CD14-positive monocyte (primary cell): Measurements from ENCODE around the gene RARS2. TPM values are rescaled to one million over a fixed set of nuclear protein-coding genes. Genes with fewer than 3 reads are reported as not detected.

ENCODE experiments used
- DNase-seq, 3 donors: peaks; one replicate each; pipeline ENCODE4 v3.0.0-alpha.2; 2011 to 2022
- H2AFZ ChIP-seq: 2 replicates; pipeline ENCODE4 v1.6.0; 2012; ENCODE audit warnings: mild to moderate bottlenecking, low read depth, low read length, inconsistent platforms; ENCODE audit not compliant: insufficient read depth, poor library complexity, severe bottlenecking
- H3K27ac ChIP-seq, 2 donors: 1 replicate in 1 of 2; 2 replicates in 1 of 2; pipeline ENCODE4 v1.5.1; 2012 to 2013; ENCODE audit warnings: low read length in 2 of 2, control low read depth in 1 of 2, inconsistent platforms in 1 of 2, low read depth in 1 of 2, mild to moderate bottlenecking in 1 of 2
- H3K27me3 ChIP-seq, 2 donors: one replicate each; pipeline versions ENCODE4 v1.6.0 to v1.6.1; 2011 to 2013; ENCODE audit warnings: low read length in 2 of 2; ENCODE audit not compliant: control insufficient read depth in 2 of 2, insufficient read depth in 2 of 2
- H3K36me3 ChIP-seq, 2 donors: replicated peaks in 1 of 2; 1 replicate in 1 of 2; 2 replicates in 1 of 2; pipeline versions ENCODE4 v1.5.1 to v1.6.1; 2012 to 2013; ENCODE audit warnings: low read length in 2 of 2, control low read depth in 1 of 2, inconsistent platforms in 1 of 2, mild to moderate bottlenecking in 1 of 2; ENCODE audit not compliant: insufficient read depth in 2 of 2, control insufficient read depth in 1 of 2
- H3K4me1 ChIP-seq, 2 donors: 1 replicate in 1 of 2; 2 replicates in 1 of 2; pipeline versions ENCODE4 v1.5.1 to v1.6.1; 2012 to 2013; ENCODE audit warnings: low read length in 2 of 2, control low read depth in 1 of 2, inconsistent platforms in 1 of 2, mild to moderate bottlenecking in 1 of 2, moderate library complexity in 1 of 2; ENCODE audit not compliant: insufficient read depth in 2 of 2, control insufficient read depth in 1 of 2
- H3K4me2 ChIP-seq: replicated peaks from 2 replicates; pipeline ENCODE3; 2012; ENCODE audit warnings: low read length, moderate library complexity, mild to moderate bottlenecking; ENCODE audit not compliant: poor library complexity, severe bottlenecking; ENCODE audit errors: extremely low read depth
- H3K4me3 ChIP-seq, 3 experiments: fragments of 200-600 bp in 1 of 3; sonication (generic) in 1 of 3; replicated peaks in 1 of 3; 1 replicate in 2 of 3; 2 replicates in 1 of 3; pipeline ENCODE4 v1.5.1; 2011 to 2013; ENCODE audit warnings: low read length in 3 of 3, mild to moderate bottlenecking in 3 of 3, control low read depth in 2 of 3, low read depth in 2 of 3, inconsistent platforms in 1 of 3, moderate library complexity in 1 of 3
- H3K79me2 ChIP-seq: 2 replicates; pipeline ENCODE4 v1.6.0; 2012; ENCODE audit warnings: mild to moderate bottlenecking, control low read depth, inconsistent platforms, low read length, moderate library complexity; ENCODE audit not compliant: insufficient read depth
- H3K9ac ChIP-seq: 2 replicates; pipeline ENCODE4 v1.6.0; 2017; ENCODE audit warnings: low read length, mild to moderate bottlenecking; ENCODE audit not compliant: insufficient read depth, poor library complexity, severe bottlenecking
- H3K9me3 ChIP-seq, 2 donors: replicated peaks in 1 of 2; 1 replicate in 1 of 2; 2 replicates in 1 of 2; pipeline versions ENCODE4 v1.5.1 to v1.6.1; 2012 to 2013; ENCODE audit warnings: low read length in 2 of 2, control low read depth in 1 of 2; ENCODE audit not compliant: control insufficient read depth in 1 of 2, insufficient read depth in 1 of 2
- H4K20me1 ChIP-seq: 2 replicates; pipeline ENCODE4 v1.6.0; 2012; ENCODE audit warnings: mild to moderate bottlenecking, low read length, control low read depth, moderate library complexity; ENCODE audit not compliant: insufficient read depth
- H3K27ac Mint-ChIP-seq, 7 donors: one replicate each; pipeline ENCODE4 v1.8.0; 2020; ENCODE audit warnings: mild to moderate bottlenecking in 7 of 7, mixed read lengths in 7 of 7, moderate library complexity in 6 of 7, inconsistent platforms in 2 of 7
- H3K27me3 Mint-ChIP-seq, 3 donors: one replicate each; pipeline ENCODE4 v1.8.0; 2021 to 2022; ENCODE audit warnings: low read depth in 3 of 3, mild to moderate bottlenecking in 3 of 3, mixed read lengths in 3 of 3, moderate library complexity in 3 of 3, inconsistent platforms in 1 of 3
- H3K36me3 Mint-ChIP-seq, 2 donors: one replicate each; pipeline ENCODE4 v1.8.0; 2020; ENCODE audit warnings: mixed read lengths in 2 of 2, inconsistent platforms in 1 of 2, mild to moderate bottlenecking in 1 of 2
- H3K4me1 Mint-ChIP-seq: one replicate; pipeline ENCODE4 v1.8.0; 2020; ENCODE audit warnings: mild to moderate bottlenecking, mixed read lengths
- H3K4me3 Mint-ChIP-seq, 2 donors: one replicate each; pipeline ENCODE4 v1.8.0; 2020; ENCODE audit warnings: mild to moderate bottlenecking in 2 of 2, mixed read lengths in 2 of 2, moderate library complexity in 1 of 2
- H3K9me3 Mint-ChIP-seq, 7 donors: one replicate each; pipeline ENCODE4 v1.8.0; 2020 to 2022; ENCODE audit warnings: mixed read lengths in 7 of 7, mild to moderate bottlenecking in 6 of 7, moderate library complexity in 6 of 7, inconsistent platforms in 2 of 7
- WGBS: methylation state at CpG from one replicate; pipeline ENCODE4 v1.1.5; 2013; ENCODE audit warnings: missing lambda C conversion rate; ENCODE audit not compliant: insufficient coverage; 5-methylcytosine and 5-hydroxymethylcytosine counted together
- intact Hi-C, 2 donors: fragments of 100-400 bp; cut with micrococcal nuclease; formaldehyde crosslinking; loops; one replicate each; pipeline versions ENCODE4 v1.15.0 to v1.15.1; 2023
- polyA plus RNA-seq, 3 donors: library from polyadenylated mRNA; depleted of rRNA in 1 of 3; unstranded in 2 of 3; stranded (reverse) in 1 of 3; fragments of 300-500 nt in 2 of 3; fragments of >200 nt in 1 of 3; fragmentation: Illumina TruSeq in 2 of 3; gene quantifications; 1 replicate in 2 of 3; 2 replicates in 1 of 3; pipeline ENCODE4 v1.2.3, GENCODE V29; 2012 to 2021
- TF ChIP-seq, protein P1 (sequence below): fragments of 200-600 bp; IDR thresholded peaks from one replicate; pipeline ENCODE4 v1.8.0; 2022; ENCODE audit warnings: antibody characterized with exemption, mild to moderate bottlenecking

The RARS2 gene
- polyA plus RNA-seq, 3 donors, result 8.6 to 33.0 (median 27.3) TPM

DNA sequence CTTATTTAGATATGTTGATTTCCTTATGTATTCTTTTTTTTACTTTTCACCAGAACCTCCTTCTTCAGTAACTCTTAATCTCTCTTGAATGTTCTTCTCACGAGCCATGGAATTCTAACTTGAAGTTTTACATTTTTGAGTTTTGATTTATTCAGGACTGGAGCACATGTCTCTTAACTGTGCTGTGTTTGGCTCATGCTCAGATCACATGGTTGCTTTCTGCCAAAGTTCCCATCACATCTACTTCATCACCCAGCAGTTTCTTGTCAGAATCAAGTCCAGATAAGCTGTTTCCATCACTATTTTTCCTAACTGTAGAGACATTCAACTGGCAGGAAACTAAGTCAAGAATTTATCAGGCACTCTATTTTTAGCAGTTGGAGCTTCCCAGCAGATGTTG is 85.3 kb downstream of the RARS2 start:
- intact Hi-C loops, result no loop called here

DNA sequence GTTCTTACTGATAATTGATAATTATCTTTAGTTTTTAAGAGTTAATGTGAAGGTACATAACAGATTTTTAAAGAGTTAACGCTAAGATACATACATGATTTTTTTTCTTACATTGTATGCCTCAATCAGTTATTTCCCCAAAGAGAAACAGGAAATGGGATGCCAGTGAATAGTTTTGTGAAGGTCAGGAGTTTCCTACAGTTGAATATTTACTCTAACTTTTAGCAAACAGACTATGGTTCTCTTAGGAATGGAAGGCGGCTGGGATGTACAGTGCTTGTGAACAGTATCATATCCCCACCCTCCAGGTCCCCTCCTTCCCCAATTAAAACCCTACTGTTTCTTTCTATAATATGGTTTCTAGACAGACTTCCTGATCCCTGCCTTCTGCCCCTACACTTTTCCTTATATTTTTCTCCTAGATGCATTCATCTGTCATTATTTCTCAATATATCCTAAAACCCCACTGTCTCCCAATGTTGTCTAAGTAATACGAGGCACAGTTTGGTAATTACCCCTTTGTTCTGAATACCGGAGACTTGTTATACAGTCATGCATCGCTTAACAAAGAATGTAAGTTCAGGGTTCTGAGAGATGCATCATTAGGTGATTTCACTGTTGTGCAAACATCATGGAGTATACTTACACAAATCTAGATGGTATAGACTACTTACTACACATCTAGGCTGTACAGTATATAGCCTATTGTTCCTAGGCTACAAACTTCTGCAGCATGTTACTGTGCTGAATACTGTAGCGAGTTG is 87.8 kb downstream of the RARS2 start:
- no peaks in the 10 kb centered on the region for H3K27me3 Mint-ChIP-seq
- Histone ChIP-seq H3K36me3 (peaks cover 67 to 84% of the 10 kb centered on the region in 2 donors), H3K4me1 (no peaks in the 10 kb centered on the region), H2AFZ (no peak overlapping the region), H3K4me2 (no peak overlapping the region), H3K79me2 (no peaks in the 10 kb centered on the region), H3K9ac (no peak overlapping the region), H3K27me3 (no peaks in the 10 kb centered on the region), H4K20me1 (peaks cover 57% of the 10 kb centered on the region), H3K27ac (no peak overlapping the region), H3K9me3 (no peaks in the 10 kb centered on the region), H3K4me3 (no peak overlapping the region)
- H3K9me3 Mint-ChIP-seq, result no peaks in the 10 kb centered on the region
- TF ChIP-seq, protein P1, sequence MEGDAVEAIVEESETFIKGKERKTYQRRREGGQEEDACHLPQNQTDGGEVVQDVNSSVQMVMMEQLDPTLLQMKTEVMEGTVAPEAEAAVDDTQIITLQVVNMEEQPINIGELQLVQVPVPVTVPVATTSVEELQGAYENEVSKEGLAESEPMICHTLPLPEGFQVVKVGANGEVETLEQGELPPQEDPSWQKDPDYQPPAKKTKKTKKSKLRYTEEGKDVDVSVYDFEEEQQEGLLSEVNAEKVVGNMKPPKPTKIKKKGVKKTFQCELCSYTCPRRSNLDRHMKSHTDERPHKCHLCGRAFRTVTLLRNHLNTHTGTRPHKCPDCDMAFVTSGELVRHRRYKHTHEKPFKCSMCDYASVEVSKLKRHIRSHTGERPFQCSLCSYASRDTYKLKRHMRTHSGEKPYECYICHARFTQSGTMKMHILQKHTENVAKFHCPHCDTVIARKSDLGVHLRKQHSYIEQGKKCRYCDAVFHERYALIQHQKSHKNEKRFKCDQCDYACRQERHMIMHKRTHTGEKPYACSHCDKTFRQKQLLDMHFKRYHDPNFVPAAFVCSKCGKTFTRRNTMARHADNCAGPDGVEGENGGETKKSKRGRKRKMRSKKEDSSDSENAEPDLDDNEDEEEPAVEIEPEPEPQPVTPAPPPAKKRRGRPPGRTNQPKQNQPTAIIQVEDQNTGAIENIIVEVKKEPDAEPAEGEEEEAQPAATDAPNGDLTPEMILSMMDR, result no peak
- H3K4me1 Mint-ChIP-seq, result no peaks in the 10 kb centered on the region
- H3K4me3 Mint-ChIP-seq, result no peak overlapping the region
- no peak for DNase-seq
- 100% methylated on average over 1 of the region's 6 CpGs for WGBS
- H3K27ac Mint-ChIP-seq, result peak overlapping the region in 1 of 7 donors; percentile 37
- H3K36me3 Mint-ChIP-seq, result peaks cover 53 to 71% of the 10 kb centered on the region in 2 donors
- intact Hi-C loops, result no loop called here

More for the DNA sequence above, 85.3 kb downstream of the RARS2 start:
- Histone ChIP-seq H3K9ac (no peak overlapping the region), H3K9me3 (no peaks in the 10 kb centered on the region), H3K27me3 (no peaks in the 10 kb centered on the region), H3K36me3 (peaks cover 86 to 93% of the 10 kb centered on the region in 2 donors), H3K4me3 (no peak overlapping the region), H3K4me1 (no peaks in the 10 kb centered on the region), H2AFZ (no peak overlapping the region), H3K4me2 (no peak overlapping the region), H4K20me1 (peaks cover 33% of the 10 kb centered on the region), H3K79me2 (no peaks in the 10 kb centered on the region), H3K27ac (no peak overlapping the region)
- Mint-ChIP-seq H3K27ac (peak overlapping the region in 1 of 7 donors; percentile 9), H3K36me3 (peaks cover 65 to 81% of the 10 kb centered on the region in 2 donors), H3K4me1 (no peaks in the 10 kb centered on the region), H3K4me3 (no peak overlapping the region), H3K27me3 (no peaks in the 10 kb centered on the region), H3K9me3 (no peaks in the 10 kb centered on the region)
- WGBS, result no CpG with 5 or more reads among the region's 1 CpG
- no peak for DNase-seq
- TF ChIP-seq, protein P1, result no peak
